Measurements from ENCODE around the gene NQO2. TPM values are rescaled to one million over a fixed set of nuclear protein-coding genes. Genes with fewer than 3 reads are reported as not detected.
A peak's percentile ranks its signal among the peaks of the same experiment; 100 is the strongest.

The NQO2 gene
- total RNA-seq, 1 donor from 2014 or later = 9.4 TPM

- Histone ChIP-seq H3K27ac (ENCODE audit: low read depth, low read length) (no peak overlapping the region), H3K4me1 (ENCODE audit: insufficient read depth, low read length) (no peaks in the 10 kb centered on the region), H3K4me3 (ENCODE audit: insufficient read depth, low read depth, low read length) (no peak overlapping the region), H2AFZ (ENCODE audit: low read depth, low read length) (no peak overlapping the region), H3K9ac (ENCODE audit: low read length) (no peak overlapping the region), H3K4me2 (ENCODE audit: low read length) (no peak overlapping the region), H3K36me3 (ENCODE audit: insufficient read depth, low read length) (no peaks in the 10 kb centered on the region), H4K20me1 (ENCODE audit: insufficient read depth, low read length) (no peaks in the 10 kb centered on the region), H3K27me3 (ENCODE audit: insufficient read depth, low read length) (peaks cover 2% of the 10 kb centered on the region), H3K9me3 (ENCODE audit: insufficient read depth, low read depth, low read length) (no peaks in the 10 kb centered on the region), H3K79me2 (ENCODE audit: insufficient read depth, low read length) (no peaks in the 10 kb centered on the region)
- FAIRE-seq (no peak), DNase-seq (ENCODE audit: low read depth) (no peak)
- H3K36me3 Mint-ChIP-seq (ENCODE audit: low read depth, unreplicated experiment) = peaks cover 2% of the 10 kb centered on the region
- H3K4me1 Mint-ChIP-seq (ENCODE audit: low read depth, unreplicated experiment) = peaks cover 2% of the 10 kb centered on the region
- peaks cover 9% of the 10 kb centered on the region for H3K27me3 Mint-ChIP-seq (ENCODE audit: low read depth, unreplicated experiment)
- TF ChIP-seq, protein P1, sequence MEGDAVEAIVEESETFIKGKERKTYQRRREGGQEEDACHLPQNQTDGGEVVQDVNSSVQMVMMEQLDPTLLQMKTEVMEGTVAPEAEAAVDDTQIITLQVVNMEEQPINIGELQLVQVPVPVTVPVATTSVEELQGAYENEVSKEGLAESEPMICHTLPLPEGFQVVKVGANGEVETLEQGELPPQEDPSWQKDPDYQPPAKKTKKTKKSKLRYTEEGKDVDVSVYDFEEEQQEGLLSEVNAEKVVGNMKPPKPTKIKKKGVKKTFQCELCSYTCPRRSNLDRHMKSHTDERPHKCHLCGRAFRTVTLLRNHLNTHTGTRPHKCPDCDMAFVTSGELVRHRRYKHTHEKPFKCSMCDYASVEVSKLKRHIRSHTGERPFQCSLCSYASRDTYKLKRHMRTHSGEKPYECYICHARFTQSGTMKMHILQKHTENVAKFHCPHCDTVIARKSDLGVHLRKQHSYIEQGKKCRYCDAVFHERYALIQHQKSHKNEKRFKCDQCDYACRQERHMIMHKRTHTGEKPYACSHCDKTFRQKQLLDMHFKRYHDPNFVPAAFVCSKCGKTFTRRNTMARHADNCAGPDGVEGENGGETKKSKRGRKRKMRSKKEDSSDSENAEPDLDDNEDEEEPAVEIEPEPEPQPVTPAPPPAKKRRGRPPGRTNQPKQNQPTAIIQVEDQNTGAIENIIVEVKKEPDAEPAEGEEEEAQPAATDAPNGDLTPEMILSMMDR (IDR thresholded peaks at IDR 0.05; ENCODE audit: insufficient read depth, low read depth, low read length) = no peak
- TF ChIP-seq EZH2 (IDR thresholded peaks at IDR 0.05; ENCODE audit: insufficient read depth, low read length) = no peak
- no peak overlapping the region for H3K27ac Mint-ChIP-seq (ENCODE audit: unreplicated experiment)
- H3K4me3 Mint-ChIP-seq (ENCODE audit: unreplicated experiment) = no peak overlapping the region
- peaks cover 8% of the 10 kb centered on the region for H3K9me3 Mint-ChIP-seq (ENCODE audit: unreplicated experiment)
Observed at GRCh38 chr6:3031857-3032640, 32.4 kb downstream of the NQO2 start.

DNA sequence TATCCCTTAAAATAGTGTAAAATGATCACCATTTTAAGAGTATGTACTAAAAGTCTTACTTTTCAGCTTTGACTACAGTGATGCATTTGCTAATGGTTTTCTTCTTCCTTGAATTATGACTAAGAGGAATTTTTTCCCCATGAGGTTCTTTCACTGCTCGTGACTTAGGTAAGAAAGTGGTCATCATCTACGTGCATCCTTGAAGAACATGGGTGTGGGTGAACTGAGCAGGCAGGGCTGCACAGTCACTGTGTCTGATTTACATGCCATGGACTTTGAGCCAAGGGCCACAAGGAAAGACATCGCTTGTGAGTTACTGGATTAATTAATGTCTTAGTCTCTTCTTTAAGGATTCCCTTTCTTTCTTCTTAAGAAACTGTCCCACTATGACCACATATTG lies 33.3 kb downstream of the NQO2 start:
- Histone ChIP-seq H3K9me3 (ENCODE audit: insufficient read depth, low read depth, low read length) (no peaks in the 10 kb centered on the region), H3K4me2 (ENCODE audit: low read length) (no peak overlapping the region), H3K79me2 (ENCODE audit: insufficient read depth, low read length) (no peaks in the 10 kb centered on the region), H3K4me3 (ENCODE audit: insufficient read depth, low read depth, low read length) (no peak overlapping the region), H2AFZ (ENCODE audit: low read depth, low read length) (no peak overlapping the region), H3K27me3 (ENCODE audit: insufficient read depth, low read length) (peaks cover 2% of the 10 kb centered on the region), H3K36me3 (ENCODE audit: insufficient read depth, low read length) (no peaks in the 10 kb centered on the region), H3K27ac (ENCODE audit: low read depth, low read length) (no peak overlapping the region), H3K9ac (ENCODE audit: low read length) (no peak overlapping the region), H3K4me1 (ENCODE audit: insufficient read depth, low read length) (no peaks in the 10 kb centered on the region), H4K20me1 (ENCODE audit: insufficient read depth, low read length) (no peaks in the 10 kb centered on the region)
- no peak overlapping the region for H3K4me3 Mint-ChIP-seq (ENCODE audit: unreplicated experiment)
- H3K27ac Mint-ChIP-seq (ENCODE audit: unreplicated experiment) = no peak overlapping the region
- peaks cover 6% of the 10 kb centered on the region for H3K9me3 Mint-ChIP-seq (ENCODE audit: unreplicated experiment)
- peak; percentile 56 for DNase-seq (ENCODE audit: low read depth)
- peaks cover 2% of the 10 kb centered on the region for H3K36me3 Mint-ChIP-seq (ENCODE audit: low read depth, unreplicated experiment)
- no peak for FAIRE-seq
- no peaks in the 10 kb centered on the region for H3K4me1 Mint-ChIP-seq (ENCODE audit: low read depth, unreplicated experiment)
- peaks cover 11% of the 10 kb centered on the region for H3K27me3 Mint-ChIP-seq (ENCODE audit: low read depth, unreplicated experiment)
- TF ChIP-seq EZH2 (IDR thresholded peaks at IDR 0.05; ENCODE audit: insufficient read depth, low read length) = no peak
- TF ChIP-seq, protein P1 (IDR thresholded peaks at IDR 0.05; ENCODE audit: insufficient read depth, low read depth, low read length) = no peak

- H3K4me3 Mint-ChIP-seq (ENCODE audit: unreplicated experiment) = no peak overlapping the region
- Histone ChIP-seq H3K36me3 (ENCODE audit: insufficient read depth, low read length) (no peaks in the 10 kb centered on the region), H3K9ac (ENCODE audit: low read length) (no peak overlapping the region), H2AFZ (ENCODE audit: low read depth, low read length) (no peak overlapping the region), H3K4me1 (ENCODE audit: insufficient read depth, low read length) (no peaks in the 10 kb centered on the region), H3K79me2 (ENCODE audit: insufficient read depth, low read length) (no peaks in the 10 kb centered on the region), H4K20me1 (ENCODE audit: insufficient read depth, low read length) (no peaks in the 10 kb centered on the region), H3K27ac (ENCODE audit: low read depth, low read length) (no peak overlapping the region), H3K27me3 (ENCODE audit: insufficient read depth, low read length) (peaks cover 2% of the 10 kb centered on the region), H3K4me2 (ENCODE audit: low read length) (no peak overlapping the region), H3K4me3 (ENCODE audit: insufficient read depth, low read depth, low read length) (no peak overlapping the region), H3K9me3 (ENCODE audit: insufficient read depth, low read depth, low read length) (no peaks in the 10 kb centered on the region)
- peaks cover 2% of the 10 kb centered on the region for H3K36me3 Mint-ChIP-seq (ENCODE audit: low read depth, unreplicated experiment)
- no peaks in the 10 kb centered on the region for H3K4me1 Mint-ChIP-seq (ENCODE audit: low read depth, unreplicated experiment)
- peaks cover 6% of the 10 kb centered on the region for H3K9me3 Mint-ChIP-seq (ENCODE audit: unreplicated experiment)
- no peak overlapping the region for H3K27ac Mint-ChIP-seq (ENCODE audit: unreplicated experiment)
- DNase-seq (ENCODE audit: low read depth) = no peak
- H3K27me3 Mint-ChIP-seq (ENCODE audit: low read depth, unreplicated experiment) = peaks cover 12% of the 10 kb centered on the region
- no peak for FAIRE-seq
- TF ChIP-seq EZH2 (IDR thresholded peaks at IDR 0.05; ENCODE audit: insufficient read depth, low read length) = no peak
- TF ChIP-seq, protein P1 (IDR thresholded peaks at IDR 0.05; ENCODE audit: insufficient read depth, low read depth, low read length) = no peak
Observed at GRCh38 chr6:3033652-3034051, 34.0 kb downstream of the NQO2 start.
